K562 (cell line): Measurements from ENCODE around the gene PRKAR2B. TPM values are rescaled to one million over a fixed set of nuclear protein-coding genes. Genes with fewer than 3 reads are reported as not detected.

Source experiments
- CHAMP1 ChIP-seq: fragments of 450-650 bp; IDR thresholded peaks from 2 replicates; pipeline ENCODE4 v1.6.1; 2016; ENCODE audit warnings: mild to moderate bottlenecking
- EHMT2 ChIP-seq: fragments of 450-650 bp; IDR thresholded peaks from 2 replicates; pipeline ENCODE4 v1.6.1; 2018; ENCODE audit warnings: antibody characterized with exemption
- GATAD2B ChIP-seq: fragments of 450-650 bp; IDR thresholded peaks from 2 replicates; pipeline ENCODE4 v1.6.1; 2017; ENCODE audit warnings: mild to moderate bottlenecking, borderline replicate concordance
- HDAC3 ChIP-seq: fragments of 450-650 bp; IDR thresholded peaks from 2 replicates; pipeline ENCODE4 v1.6.1; 2018; ENCODE audit warnings: borderline replicate concordance, mild to moderate bottlenecking, moderate library complexity; ENCODE audit not compliant: partially characterized antibody
- MECOM ChIP-seq: fragments of 250-450 bp; sonication (Bioruptor Pico); IDR thresholded peaks from 2 replicates; pipeline ENCODE4 v1.8.0; 2022; ENCODE audit warnings: inconsistent platforms
- MEIS2 ChIP-seq: fragments of 450-650 bp; IDR thresholded peaks from 2 replicates; pipeline ENCODE4 v1.6.1; 2014; ENCODE audit warnings: mild to moderate bottlenecking; ENCODE audit not compliant: partially characterized antibody
- MGA ChIP-seq: fragments of 450-650 bp; IDR thresholded peaks from 2 replicates; pipeline ENCODE4 v1.6.1; 2016; ENCODE audit warnings: mild to moderate bottlenecking, moderate library complexity
- RUNX1 ChIP-seq: sonication (generic); IDR thresholded peaks from 2 replicates; pipeline ENCODE4 v1.6.1; 2016; ENCODE audit warnings: antibody characterized with exemption, low read depth
- STAT5A ChIP-seq: IDR thresholded peaks from 2 replicates; pipeline ENCODE4 v1.6.1; 2012; ENCODE audit warnings: low read length, inconsistent platforms, borderline replicate concordance
- ZNF592 ChIP-seq: fragments of 450-650 bp; IDR thresholded peaks from 2 replicates; pipeline ENCODE4 v1.6.1; 2017; ENCODE audit warnings: antibody characterized with exemption, mild to moderate bottlenecking
- polyA plus RNA-seq, 8 experiments: library from polyadenylated mRNA; depleted of rRNA in 4 of 8; stranded (reverse) in 5 of 8; unstranded in 3 of 8; fragments of >200 nt; fragmentation: Nextera tagmentation in 2 of 8; fragmentation: Illumina TruSeq in 1 of 8; extraction: Ambion mirVana in 2 of 8; extraction: Trizol in 1 of 8; gene quantifications; 2 replicates each; pipeline versions ENCODE4 v1.2.1 to v1.2.3, GENCODE V29; 2011 to 2014; ENCODE audit warnings: inconsistent platforms in 1 of 8, missing spikeins in 1 of 8
- total RNA-seq, 7 experiments: library from RNA; depleted of rRNA in 6 of 7; stranded (reverse); fragments of >200 nt in 6 of 7; fragmentation: Illumina TruSeq in 2 of 7; extraction: Trizol in 2 of 7; gene quantifications; 2 replicates each; pipeline versions ENCODE4 v1.2.1 to v1.2.3, GENCODE V29; 2011 to 2021; ENCODE audit warnings: low replicate concordance in 1 of 7

The PRKAR2B gene
- total and polyA plus RNA-seq, 9 of the 15 experiments (the other 6 are each of a cell fraction or from before 2014, with no cell fraction given): 59.0 to 173 (median 129) TPM

GRCh38 chr7:107036535-107036934 is 8.0 kb upstream of the PRKAR2B start (continued):
- TF ChIP-seq MGA (peak; percentile 8; the same call in 1 of the 2 replicates), EHMT2 (peak; percentile 74; the same call in 1 of the 2 replicates), STAT5A (peak; percentile 41; the same call in 1 of the 2 replicates), GATAD2B (0 out of 2 replicates have a peak, but pooled peaks have one; percentile 54), CHAMP1 (peak; percentile 90), MECOM (CRISPR knock-in tag) (no peak), HDAC3 (peak; percentile 16), MEIS2 (no peak), ZNF592 (peak; percentile 16; the same call in 1 of the 2 replicates), RUNX1 (no peak)
